GM23248 (cell line): ENCODE data around the gene LGALS3BP.

Experiments
- EZH2 ChIP-seq: fragments of 200-600 bp; sonication (generic); IDR thresholded peaks from 2 replicates; pipeline ENCODE4 v1.6.1; 2018; ENCODE audit warnings: antibody characterized with exemption, mild to moderate bottlenecking; ENCODE audit not compliant: insufficient read depth, poor library complexity, severe bottlenecking
- EZH2phosphoT487 ChIP-seq: fragments of 200-600 bp; sonication (generic); IDR thresholded peaks from 2 replicates; pipeline ENCODE4 v1.6.1; 2018; ENCODE audit warnings: antibody characterized with exemption, moderate library complexity, mild to moderate bottlenecking, low read depth; ENCODE audit not compliant: insufficient read depth

GRCh38 chr17:79002291-79002690 is 22.6 kb upstream of the LGALS3BP start:
- TF ChIP-seq EZH2 (no peak), EZH2phosphoT487 (no peak)
